Eye (tissue), 1 donor: ENCODE measurements around the gene ADCY7.
"Not testable (repeated sequence)": the region's sequence is repeated elsewhere in the genome, so short reads cannot be mapped to it uniquely, and the experiment has no call there.

Source experiments
- DNase-seq: peaks from one replicate; pipeline ENCODE4 v3.0.0-alpha.2; 2015

ADCY7 gene

DNA sequence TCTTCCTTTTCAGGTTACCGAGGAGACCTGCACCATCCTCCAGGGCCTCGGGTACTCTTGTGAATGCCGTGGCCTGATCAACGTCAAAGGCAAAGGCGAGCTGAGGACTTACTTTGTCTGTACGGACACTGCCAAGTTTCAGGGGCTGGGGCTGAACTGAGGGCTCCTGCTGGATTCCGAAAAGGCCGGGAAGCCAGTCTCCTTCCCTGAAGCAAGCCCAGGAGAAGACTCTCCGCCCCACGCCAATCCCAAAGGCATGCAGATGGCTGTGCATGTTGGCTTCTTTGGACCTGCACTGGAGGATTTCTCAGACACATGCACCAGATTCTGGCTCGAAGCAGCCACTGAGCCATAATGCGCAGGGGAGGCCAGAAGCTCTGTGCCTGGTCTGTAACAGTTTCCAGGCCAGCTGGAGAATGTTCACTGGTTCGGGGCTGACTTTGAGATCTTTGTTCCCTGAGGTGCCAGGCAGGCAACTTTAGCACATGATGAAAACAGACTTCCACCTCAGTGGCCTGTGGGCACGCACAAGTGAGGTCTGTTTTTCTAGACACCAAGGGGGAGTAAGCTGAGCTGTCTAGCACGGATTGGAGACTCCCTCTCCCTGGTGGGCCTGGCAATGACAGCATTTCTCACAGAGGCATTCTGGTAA, 49.1 kb downstream of the ADCY7 start:
- no peak for DNase-seq

DNA sequence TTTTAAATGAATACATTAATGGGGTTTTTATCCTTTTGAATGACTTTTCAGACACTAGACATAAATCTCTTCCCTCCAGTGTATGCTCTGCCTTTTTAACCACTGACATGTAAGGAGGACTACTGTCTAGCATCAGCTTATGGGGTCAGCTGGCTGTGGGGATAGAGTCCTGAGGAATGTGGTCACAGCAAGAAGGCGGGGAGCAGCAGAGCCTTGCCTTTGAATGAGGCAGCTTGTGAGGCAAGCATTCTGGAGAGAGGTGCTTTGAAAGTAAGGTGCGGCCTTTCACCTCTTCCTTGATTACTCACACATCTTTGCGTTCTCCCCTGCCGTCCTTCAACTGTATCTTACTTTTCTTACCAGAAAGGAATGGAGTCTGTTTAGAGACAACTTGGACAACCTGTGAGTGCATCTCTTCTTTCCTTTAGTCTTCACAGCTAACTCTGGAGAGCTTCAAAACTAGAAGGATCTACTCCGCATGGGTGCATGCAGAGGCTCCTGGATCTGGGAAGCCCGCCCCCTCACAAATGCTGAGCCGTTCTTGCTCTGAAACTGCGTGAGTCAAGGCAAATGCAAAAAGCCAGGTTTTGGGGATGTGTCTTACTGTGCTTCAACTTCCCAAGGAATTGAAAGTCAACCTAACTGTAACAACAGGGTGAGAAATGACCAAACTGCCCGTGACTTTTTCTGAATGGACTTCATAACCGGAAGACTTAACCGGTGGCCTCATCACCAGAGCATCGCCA, 49.9 kb downstream of the ADCY7 start:
- DNase-seq: no peak

DNA sequence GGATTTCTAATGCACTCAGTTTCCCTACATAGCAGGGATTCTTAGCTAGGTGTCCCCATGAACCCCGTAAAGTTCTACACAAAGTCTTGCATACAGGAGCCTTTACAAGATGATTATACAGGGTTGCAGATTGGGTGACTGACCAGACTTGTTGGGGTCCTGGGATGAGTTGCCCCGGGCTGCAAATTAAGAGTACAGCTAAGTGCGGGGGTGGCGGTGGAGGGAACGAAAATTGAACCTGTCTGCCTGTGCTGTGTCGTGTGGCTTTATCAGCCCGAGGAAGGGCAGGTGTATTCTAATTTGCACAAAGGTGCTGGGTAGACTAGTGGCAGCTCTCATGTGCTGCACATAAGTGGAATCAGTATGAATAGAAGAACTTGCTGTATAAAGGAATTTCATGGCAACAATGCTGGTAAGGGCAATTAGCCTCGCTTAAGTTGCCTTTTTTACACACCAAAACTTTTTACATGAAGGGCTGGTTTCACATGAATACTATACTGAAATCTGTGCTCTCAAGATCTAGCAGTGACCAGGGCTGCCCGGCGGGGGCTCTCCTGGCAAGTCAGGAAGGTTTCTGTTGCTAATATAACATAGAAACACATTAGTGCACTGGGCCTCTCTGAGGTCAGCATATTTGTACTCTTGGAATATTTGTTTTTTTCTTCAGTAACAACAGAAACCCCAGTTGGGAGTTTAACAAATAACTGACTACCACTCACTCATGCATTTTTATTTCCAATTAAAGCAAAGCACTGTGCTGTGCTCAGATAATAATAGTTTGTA, 50.7 kb downstream of the ADCY7 start:
- no peak for DNase-seq

DNA sequence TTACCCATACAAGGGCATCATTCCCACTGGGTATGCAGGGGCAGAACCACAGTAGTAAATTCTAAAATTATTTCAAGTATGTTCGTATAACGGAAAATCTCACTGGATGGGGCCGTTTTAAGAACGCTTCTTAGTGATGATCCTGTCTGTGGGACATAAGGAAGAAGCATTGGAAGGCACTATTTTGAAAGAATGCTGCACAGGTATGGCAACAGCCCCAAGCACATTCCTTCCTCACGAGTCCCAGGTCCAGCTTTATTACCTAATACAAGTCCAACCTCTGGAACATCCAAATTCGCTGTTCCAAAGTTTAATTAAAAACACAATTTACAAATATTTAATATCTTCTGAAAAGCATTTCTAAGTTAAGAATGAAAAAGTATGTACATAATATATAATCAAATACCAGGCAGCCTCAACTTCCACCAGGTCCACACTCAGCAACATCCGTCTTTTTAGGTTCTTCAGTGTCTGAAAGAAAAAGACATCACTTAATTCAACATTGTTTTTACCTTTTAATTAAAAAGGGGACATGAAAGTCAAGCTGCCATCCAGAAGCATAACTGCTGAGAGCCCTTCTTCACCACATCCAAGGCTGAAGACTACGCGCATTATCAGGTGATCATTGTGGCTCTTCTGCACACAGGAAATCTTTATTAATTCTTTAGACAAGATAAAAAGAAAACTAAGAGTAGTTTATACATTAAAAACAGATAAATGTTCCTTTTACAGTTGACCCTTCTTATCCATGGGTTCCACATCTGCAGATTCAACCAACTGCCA, 52.6 kb downstream of the ADCY7 start:
- DNase-seq: no peak

DNA sequence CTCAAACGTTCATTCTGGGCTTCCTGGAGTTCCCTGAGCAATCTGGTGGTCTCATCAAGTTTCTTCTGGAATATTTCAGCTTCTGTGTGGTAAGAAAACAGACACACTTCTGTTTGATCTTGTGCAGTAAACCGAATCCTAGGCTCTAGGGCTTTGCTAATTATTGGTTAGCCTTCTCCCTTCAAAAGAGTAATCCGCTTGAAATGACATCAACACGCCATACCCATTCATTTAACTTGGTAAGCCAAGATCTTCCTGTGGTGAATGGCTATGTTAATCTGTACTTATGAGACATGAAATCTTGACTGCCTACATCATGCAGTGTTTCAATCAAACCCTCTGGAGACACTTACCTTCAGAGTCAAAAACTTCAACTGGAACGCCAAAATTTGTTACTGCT, 54.0 kb downstream of the ADCY7 start:
- no peak for DNase-seq

DNA sequence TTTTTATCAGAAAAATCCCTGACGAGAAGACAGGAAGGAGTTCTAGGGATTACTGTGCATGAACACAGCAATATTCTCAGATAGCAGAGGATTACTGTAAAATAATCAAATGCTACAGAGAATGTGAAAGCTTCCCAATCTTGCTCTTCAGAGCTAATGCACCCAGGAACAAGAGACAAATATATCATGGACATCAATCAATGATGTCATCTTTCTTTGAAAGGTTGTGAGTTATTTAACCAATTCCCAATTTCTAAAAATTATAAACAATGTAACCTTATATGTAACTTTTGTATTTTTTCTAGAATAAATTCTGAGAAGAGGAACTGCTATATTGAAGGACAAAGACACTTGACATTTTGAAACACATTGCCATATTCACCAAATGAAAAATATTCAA, 56.0 kb downstream of the ADCY7 start:
- no peak for DNase-seq

DNA sequence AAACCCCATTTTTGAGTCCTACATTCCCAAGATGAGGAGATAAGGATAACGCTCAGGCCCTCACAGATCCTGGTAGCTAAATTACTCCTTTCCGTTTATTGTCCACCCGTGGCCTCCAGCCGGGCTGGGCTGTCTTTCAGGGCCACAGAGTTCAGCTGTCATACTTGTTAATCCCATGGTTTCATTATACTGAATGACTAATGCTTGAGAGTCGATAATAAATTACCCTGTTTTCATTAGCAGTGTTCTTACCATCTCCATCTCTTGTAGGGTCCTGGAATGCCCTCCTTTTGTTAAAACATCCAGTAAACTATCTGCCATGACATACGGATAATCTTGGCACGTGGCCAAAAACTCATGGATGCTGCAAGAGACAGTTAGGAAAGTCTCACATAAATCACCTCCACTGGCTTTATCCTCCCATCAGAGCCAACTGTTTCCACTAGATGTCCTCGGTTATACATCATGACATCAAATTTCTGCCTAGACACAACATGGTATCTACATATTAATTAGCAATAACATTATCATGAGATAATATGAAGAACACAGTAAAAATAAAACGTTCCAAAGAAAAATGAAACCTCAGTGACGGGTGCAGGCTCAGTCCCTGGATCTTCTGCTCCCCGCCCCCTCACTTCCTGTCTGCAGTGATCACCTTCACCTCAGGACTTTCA, 57.1 kb downstream of the ADCY7 start:
- DNase-seq: peak; percentile 40

DNA sequence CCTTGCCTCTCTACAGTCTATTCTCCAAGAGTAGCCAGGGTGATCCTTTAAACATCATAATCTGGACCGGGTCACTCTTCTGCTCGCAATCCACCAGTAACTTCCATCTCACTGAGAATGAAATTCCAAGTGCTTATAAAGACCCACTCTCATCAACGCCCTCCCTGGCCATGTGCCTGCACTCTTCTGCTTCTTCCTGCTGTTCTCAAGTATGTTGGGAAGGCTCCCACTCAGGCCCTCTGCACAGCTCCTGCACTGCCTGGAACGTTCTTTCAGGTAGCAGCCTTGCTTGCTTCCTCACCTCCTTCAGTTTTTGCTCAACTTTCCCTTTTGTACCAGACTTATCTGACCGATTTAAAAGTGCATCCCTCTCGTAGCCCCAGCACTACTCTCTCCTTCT, 58.0 kb downstream of the ADCY7 start:
- DNase-seq: no peak

DNA sequence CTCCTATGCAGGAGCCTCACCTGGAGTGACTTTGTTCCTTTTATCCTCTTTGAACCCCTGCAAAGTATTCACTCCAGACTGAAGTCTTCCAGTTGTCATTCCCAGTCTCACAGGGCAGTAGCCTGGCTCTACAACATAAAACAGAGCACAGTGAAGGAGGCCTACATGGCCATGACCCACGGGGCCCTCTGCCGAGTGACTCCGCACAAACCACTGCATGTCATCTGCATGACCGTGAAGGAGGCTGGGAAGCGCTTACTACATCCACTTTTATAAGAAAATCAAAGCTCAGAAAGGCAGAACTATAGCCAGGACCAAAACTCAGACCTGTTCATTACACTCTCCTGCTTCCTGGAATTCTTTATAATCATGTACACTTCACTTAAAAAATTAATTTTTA, 59.9 kb downstream of the ADCY7 start:
- DNase-seq: no peak

DNA sequence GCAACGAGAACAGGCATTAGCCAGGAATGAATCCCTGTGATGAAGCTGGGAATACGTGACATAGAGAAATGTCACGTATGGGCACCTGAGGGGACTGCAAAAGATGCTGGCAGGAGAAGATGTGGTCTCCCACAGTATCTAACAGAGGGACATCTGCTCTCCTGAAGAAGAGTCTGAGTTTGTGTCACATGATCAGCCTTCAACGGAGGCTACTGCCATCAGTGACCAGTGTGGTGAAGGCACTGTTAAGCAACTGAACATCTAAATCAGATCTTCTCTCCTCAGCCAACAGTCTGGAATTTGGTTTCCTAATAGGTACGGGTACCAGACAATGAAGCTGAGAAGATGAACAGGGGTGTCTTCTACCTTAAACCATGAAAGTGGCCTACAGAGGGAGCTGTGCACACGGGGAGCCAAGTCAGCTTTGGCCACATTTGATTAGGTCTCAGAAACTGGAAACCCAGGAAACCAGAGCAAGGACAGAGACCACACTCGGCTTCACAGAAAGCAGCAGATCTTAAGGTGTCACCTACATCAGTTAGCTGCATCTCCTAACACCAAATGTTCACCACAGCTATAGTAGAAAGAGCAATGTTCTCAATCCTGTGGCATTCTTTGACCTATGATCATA, 60.6 kb downstream of the ADCY7 start:
- DNase-seq: peak; percentile 57

DNA sequence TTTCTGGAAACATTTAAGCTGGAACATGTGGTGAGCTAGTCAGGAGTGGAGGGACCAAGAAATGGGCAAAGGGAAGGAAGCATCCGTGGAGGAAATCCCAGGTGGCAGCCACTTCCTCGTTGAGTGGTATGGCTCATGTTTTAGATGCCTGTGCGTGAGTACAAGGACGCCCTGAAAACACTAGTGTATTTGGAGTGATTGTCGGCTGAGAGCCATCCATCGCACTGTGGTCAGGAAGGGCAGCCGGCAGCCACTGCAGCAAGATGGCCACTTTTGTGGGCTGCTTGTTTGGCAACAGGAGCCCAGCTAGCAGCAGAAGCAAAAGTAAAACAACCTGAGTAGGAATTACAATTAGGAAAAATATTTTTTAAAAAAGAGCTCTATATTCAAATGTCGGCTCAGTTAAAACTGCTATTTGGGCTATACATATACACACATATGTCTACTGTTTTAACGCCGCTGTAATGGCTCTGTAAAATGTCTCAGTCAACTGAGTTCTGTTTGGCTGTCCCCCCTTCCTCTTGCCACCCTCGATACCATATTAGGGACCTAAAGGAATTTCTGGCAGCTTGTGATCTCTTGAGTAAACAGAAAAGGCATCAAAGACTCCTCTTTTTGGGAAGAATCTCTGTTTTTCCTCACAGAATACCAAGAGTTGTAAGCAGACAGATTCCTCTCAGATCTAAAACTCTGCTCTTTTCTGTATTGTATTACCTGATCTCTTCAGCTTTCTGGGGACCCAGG, 63.3 kb downstream of the ADCY7 start:
- no peak for DNase-seq

DNA sequence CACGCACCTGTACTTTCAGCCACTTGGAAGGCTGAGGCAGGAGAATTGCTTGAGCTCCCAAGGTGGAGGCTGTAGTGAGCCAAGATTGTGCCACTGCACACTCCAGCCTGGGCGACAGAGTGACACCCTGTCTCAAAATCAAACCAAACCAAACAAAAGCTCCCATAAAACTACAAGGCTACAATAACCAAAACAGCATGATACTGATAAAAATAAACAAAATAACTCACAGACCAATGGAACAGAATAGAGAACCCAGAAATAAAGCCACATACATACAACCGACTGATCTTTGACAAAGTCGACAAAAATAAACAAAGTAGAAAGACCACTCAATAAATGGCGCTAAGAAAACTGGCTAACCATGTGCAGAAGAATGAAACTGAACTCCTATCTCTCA, 65.2 kb downstream of the ADCY7 start:
- DNase-seq: no peak

DNA sequence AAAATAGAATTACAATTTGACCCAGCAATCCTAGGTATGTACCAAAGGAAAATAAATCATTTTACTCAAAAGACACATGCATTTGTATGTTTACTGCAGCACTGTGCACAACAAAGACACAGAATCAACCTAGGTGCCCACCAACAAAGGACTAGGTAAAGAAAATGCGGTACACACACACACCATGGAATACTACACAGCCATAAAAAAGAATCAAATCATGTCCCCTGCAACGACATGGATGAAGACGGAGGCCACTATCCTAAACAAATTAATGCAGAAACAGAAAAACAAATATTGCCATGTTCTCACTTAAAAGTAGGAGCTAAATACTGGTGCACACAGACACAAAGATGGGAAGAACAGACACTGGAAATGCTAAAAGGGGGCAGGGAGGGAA, 66.2 kb downstream of the ADCY7 start:
- no peak for DNase-seq

DNA sequence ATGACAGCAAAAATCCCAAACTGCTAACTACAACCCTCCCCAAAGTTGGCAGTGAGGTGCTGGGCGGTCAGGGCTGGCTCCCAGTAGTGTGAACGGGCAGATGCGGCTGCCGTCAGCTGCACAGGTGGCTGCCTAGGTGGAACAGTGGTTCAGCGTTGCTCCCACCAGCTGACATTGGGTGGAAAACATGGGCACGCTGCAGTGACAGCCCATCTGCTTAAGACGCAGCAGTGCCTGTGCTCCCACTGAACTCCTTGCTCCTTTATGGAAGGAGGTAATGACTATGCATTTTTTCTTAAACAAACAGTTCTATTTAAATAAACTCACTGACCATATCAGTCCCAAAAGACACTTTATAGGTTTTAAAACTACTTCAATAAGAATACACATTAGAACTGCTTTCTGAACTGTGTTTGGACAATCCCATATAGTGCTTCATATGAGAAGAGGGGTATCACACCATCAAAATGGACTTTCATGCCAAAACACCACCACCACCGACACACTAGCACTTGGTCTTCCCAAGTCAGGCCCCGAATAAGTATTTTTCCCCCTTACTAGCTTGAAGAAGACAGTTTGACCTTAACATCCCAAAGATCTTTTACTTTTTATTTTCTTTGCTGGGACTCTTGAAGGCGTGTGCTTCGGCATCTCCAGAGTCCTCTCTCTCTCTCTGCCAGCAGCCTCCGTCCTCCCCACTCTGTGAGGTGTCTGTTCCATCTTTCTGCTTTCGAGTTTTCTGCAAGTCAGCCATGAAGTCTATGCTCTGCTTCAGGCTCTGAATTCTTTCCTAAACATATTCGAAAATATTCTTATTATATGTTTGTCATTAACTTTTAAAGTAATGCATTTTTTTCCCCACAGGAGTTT, 68.0 kb downstream of the ADCY7 start:
- no peak for DNase-seq

DNA sequence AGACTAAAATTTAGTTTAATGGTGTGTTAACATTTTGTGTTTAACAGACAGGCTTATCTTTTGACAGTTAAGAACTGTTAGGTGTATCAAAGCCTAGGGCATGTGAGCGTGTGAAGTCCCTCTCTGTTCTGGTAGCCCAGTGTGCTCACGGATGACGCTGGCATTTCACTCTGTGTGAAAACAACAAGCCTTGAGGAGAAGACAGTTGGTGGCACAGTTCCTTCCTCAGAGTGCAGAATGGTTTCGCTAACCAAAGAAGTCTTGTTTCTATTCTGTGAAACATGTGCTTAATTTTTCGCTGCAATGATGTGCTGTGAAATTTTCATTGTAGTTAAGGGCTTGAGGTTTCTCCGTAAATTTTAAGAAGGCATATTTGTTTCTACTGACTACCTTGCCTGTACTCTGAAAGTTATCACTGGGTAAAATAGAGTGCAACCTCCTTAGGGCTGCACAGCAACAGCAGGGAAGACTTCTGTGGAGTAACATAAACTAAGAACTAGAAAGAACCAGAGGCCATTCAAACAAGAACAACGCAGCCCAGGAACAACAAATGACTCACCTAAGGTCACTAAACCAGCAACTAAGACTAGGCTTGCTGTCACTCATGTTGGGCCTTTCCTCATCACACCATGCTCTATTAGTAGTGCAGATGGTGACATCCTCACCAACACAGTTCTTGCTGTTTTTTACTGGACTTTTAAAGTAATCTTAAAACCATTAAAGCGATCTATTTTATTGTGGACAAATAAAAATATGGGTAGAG, 69.0 kb downstream of the ADCY7 start:
- no peak for DNase-seq

DNA sequence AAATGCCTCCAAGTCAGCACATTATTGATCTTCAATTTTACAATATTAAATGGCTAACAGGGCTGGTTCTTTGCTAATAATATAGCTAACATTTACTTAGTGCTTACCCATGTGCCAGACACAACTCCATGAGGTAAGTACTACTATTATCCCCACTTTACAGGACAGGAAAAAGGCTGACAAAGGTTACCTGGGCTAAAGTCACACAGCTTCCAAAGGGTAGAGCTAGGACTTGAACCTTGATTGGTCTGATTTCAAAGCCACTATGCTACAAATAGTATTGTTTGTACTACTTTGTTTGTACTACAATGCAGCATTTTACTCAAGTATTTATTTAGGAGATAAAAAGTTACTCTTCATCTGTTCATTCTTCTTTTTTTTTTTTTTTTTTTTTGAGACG, 70.5 kb downstream of the ADCY7 start:
- no peak for DNase-seq

DNA sequence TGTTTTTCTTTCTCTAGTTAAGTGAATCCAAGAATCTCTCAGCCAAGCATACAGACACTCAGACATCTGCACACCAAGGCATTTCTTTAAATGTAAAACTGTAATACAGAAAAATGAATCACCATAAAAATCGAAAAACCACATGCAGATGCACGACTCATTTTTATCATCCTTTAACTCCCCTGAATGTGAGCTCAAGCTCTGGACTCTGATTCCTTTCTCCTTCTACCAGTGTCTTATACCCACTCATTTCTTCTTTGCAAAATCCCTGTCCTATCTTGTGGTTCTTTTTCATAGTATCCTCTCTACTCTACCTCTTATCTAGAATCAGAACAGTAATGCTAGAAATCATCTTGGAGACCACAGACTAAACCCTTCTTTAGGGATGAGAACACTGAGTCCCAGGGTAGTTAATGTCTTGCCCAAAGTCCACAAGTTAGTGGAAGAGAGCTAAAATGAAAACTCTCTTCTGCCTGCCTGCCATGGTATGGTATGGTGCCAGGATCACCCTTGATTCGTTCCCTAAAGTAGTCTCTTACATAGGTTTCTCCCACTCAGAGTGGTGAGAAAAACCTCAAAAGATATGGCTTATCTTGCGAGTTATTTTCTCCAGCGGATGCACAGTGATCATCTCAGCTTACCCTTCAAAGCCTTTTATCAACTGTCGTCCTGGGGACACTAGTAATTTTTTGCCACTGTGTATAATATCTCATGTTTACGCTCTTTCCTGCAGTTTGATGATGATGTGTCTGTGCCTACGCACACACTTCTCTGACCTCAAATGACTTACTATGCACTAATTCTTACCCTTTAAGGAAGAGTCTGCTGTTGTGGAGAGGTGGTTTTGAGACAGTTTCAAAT, 72.2 kb downstream of the ADCY7 start:
- no peak for DNase-seq

DNA sequence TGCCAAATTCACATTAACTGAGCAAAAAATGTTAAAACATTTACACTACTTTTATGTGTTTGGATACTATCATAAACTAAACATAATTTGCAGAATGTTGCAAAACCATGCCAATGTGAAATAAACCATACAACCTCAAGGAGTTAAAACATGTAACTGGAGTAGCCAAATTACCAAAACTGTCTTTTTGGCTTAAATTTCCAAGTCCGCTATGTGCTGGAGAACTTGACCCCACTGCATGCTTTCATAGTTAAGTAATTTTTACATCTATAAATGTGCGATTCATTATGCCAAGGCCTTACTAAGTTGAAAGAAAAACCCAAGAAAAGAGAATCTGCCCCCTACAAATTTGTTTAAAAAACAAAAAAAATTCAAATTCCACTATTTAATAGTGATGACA, 74.2 kb downstream of the ADCY7 start:
- DNase-seq: no peak

DNA sequence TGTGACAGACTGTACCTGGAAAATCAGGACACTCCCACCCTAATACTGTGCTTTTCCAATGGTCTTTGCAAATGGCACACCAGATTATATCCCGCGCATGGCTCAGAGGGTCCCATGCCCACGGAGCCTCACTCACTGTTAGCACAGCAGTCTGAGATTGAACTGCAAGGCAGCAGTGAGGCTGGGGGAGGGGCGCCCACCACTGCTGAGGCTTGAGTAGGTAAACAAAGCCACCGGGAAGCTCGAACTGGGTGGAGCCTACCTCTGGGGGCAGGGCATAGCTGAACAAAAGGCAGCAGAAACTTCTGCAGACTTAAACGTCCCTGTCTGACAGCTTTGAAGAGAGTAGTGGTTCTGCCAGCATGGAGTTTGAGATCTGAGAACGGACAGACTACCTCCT, 77.2 kb downstream of the ADCY7 start:
- DNase-seq: not testable (repeated sequence)
